ENCODE results near the gene RFFL. TPM values are rescaled to one million over a fixed set of nuclear protein-coding genes. Genes with fewer than 3 reads are reported as not detected.
"Not testable (repeated sequence)": the region's sequence is repeated elsewhere in the genome, so short reads cannot be mapped to it uniquely, and the experiment has no call there.

Gene RFFL
- 3.6 and 6.5 TPM in 2 replicates for total RNA-seq

- peak; percentile 96 to 98 for DNase-seq (ENCODE audit: low read depth in 2 of 2)
Observed at GRCh38 chr17:35063514-35064223, at the start of gene RFFL. RFFL (minus strand) TSS chr17:35063707; CDS start chr17:35026553, 37,154 bp downstream.

DNA sequence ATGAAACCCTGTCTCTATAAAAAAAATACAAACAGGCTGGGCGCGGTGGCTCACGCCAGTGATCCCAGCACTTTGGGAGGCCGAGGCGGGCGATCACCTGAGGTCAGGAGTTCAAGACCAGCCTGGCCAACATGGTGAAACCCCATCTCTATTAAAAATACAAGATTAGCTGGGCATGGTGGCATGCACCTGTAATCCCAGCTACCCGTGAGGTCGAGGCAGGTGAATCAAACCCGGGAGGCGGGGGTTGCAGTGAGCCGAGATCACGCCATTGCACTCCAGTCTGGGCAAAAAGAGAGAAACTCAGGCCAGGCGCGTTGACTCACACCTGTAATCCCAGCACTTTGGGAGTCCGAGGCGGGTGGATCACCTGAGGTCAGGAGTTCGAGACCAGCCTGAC lies 47.3 kb upstream of the RFFL start:
- not testable (repeated sequence) for DNase-seq (ENCODE audit: low read depth in 2 of 2)

GRCh38 chr17:35104844-35105450 lies 41.4 kb upstream of the RFFL start:
- DNase-seq (ENCODE audit: low read depth in 2 of 2), result no peak

GRCh38 chr17:35103271-35103670 lies 39.8 kb upstream of the RFFL start:
- DNase-seq (ENCODE audit: low read depth in 2 of 2), result no peak

GRCh38 chr17:35101725-35102124 lies 38.2 kb upstream of the RFFL start:
- no peak for DNase-seq (ENCODE audit: low read depth in 2 of 2)

- DNase-seq (ENCODE audit: low read depth in 2 of 2), result no peak
Observed at GRCh38 chr17:35101036-35101435, 37.5 kb upstream of the RFFL start.

- DNase-seq (ENCODE audit: low read depth in 2 of 2), result no peak
Observed at GRCh38 chr17:35099908-35100307, 36.4 kb upstream of the RFFL start.

GRCh38 chr17:35097776-35098175 lies 34.3 kb upstream of the RFFL start:
- DNase-seq (ENCODE audit: low read depth in 2 of 2), result no peak

- DNase-seq (ENCODE audit: low read depth in 2 of 2), result no peak
Observed at GRCh38 chr17:35095741-35096140, 32.2 kb upstream of the RFFL start.

DNA sequence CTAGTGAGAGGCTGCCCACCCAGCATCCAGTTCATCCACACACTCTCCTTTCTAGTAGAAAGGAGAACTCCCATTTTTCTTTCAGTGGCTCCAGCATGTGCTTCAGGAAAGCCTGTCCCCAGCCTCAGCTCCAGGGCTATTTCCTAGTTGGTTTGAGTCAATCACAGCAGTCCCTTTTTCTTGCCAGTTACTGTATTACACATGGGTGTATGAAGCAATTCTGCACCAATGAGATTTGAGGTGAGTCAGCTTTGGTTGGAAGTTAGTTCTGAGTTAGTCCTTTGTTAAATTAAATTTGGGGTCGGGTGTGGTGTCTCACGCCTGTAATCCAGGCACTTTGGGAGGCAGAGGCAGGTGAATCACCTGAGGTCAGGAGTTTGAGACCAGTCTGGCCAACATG lies 31.4 kb upstream of the RFFL start:
- DNase-seq (ENCODE audit: low read depth in 2 of 2), result peak in 1 of 2 donors; percentile 78

GRCh38 chr17:35090707-35091106 lies 27.2 kb upstream of the RFFL start:
- not testable (repeated sequence) for DNase-seq (ENCODE audit: low read depth in 2 of 2)

DNA sequence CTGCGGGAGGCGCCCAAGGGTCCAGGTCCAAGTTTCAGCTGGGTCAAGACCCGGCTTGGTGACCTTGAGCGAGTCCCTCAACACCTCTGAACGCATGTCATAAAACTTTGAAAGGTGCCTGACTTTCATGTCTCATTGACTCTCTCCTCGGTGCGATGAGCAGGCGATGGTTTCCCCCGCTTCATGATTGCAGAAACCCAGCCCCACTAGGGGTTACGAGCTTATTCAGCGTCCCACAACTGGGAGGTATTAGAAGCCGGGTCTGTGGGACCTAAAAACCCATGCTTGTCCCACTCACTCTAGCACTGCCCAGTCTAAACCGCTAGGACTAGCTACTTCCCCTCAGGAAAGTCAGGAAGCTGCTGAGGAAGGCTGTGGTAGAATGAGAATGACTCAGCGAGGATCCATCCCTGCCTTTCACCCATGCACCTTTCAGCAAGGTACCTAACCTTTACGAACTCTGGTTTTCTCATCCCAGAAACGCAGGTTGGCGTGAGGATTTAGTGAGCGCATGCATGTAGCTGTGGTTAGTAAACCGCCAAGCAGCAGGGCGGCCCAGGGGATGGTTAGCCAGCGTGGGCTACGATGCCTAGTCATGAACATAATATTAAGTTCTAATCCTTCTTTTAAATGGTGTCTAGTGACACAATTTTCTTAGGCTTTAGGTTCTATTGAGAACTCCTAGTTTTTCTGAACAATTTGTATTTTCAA lies 26.2 kb upstream of the RFFL start:
- DNase-seq (ENCODE audit: low read depth in 2 of 2), result peak; percentile 56 to 73

DNA sequence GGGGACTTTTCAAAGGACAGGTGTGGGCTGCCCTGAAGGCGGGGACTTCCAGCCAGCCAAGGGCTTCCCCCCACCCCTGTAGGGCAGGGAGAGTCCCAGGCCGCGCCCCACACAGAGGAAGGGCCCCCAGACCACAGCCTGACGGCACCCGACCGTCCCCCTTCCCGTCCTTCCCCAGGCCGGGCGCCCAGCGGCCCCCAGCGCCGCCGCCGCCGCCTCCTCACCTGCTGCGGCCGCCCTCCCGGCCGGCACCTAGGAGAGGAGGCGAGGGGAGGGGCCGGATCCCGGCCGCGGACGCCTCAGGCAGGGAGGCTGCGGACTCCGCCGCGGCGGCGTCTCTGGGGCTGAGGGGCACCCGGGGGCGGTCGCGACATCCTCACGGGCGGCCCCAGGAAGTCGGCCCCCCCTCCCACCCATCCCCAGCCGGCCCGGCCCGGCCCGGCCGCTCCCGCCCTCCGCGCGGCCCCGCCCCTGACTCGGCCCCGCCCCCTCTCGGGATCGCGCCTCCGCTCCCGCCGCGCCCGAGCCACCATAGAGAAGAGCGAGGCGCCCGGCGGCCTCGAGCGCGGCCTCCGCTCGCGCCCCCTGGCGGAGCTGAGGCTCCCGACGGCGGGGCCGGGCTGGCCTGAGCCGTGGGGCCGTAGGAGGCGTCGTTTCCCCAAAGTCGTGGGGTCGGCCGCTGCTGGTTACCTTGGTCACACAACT lies 25.5 kb upstream of the RFFL start:
- DNase-seq (ENCODE audit: low read depth in 2 of 2), result peak; percentile 82 to 88

- DNase-seq (ENCODE audit: low read depth in 2 of 2), result peak; percentile 41 to 67
Observed at GRCh38 chr17:35088356-35088880, 24.9 kb upstream of the RFFL start.

DNA sequence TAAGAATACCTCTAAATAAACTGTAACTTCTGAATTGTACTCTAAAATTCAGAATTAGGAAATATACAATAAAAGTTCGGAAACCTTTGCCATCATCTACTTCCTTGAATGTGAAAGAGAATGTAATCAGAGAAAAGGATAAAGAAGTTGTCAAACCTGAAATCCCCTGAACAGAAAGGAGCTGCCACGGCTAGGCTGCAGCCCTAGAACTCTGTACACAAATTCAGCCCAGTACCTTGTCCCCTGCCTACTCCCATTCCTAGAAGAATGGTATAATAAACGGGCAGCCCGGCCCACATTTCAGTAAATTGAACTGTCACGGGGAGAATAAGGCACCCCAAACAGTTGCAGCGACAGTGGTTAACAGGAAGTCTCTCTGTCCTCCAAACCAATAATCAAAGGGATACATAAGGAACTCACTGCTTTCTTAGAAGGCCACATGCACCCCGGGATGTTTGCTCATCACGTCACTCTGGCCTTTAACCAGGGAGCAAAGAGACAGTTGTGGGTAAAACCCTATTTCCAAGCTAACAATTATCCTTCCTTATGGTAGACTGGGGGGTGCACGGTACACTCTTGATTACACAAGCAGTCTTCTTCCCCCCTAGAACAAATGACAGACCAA lies 24.3 kb upstream of the RFFL start:
- peak in 1 of 2 donors; percentile 19 for DNase-seq (ENCODE audit: low read depth in 2 of 2)

DNA sequence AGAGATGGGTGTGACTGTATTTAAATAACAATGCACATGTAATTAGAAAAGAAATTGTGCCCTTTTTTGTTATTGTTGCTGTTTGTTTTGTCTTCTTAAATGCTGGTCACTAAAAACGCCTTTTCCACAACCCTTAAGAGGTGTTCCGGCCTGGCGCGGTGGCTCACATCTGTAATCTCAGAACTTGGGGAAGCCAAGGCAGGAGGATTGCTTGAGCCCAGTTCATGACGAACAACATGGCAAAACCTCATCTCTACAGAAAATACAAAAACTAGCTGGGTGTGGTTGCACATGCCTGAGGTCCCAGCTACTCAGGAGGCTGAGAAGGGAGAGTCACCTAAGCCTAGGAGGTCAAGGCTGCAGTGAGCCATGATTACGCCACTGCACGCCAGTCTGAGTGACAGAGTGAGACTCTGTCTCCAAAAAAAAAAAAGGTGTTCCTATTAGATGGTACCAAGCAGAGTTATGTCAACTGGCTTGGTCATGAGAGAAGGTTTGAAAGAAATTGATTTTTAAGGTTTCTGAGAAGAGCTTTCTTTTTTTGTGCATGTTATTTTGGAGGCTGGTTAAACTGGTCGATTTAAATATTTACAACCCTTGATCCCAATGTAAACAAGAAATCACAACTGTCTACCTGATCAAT lies 23.5 kb upstream of the RFFL start:
- no peak for DNase-seq (ENCODE audit: low read depth in 2 of 2)

- no peak for DNase-seq (ENCODE audit: low read depth in 2 of 2)
Observed at GRCh38 chr17:35086164-35086563, 22.7 kb upstream of the RFFL start.

DNA sequence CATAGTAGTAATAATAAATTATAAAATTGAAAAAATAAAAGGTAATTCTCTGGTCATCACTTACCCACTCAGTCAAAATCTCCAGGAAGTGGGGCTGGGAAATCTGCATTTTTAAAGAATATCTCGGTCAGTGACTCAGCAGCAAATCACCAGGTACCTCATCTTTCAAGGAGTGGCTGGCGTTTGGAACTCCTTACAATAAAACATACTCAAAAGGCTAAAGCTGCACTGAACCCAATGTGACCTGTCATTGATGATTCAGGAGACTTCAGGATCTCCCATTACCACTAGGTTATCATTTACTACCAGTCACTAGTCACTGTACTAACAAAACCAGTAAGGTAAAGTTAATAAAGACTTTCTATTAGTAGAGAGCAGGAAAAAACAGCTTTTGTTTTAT lies 21.5 kb upstream of the RFFL start:
- peak in 1 of 2 donors; percentile 54 for DNase-seq (ENCODE audit: low read depth in 2 of 2)

- DNase-seq (ENCODE audit: low read depth in 2 of 2), result no peak
Observed at GRCh38 chr17:35083071-35083470, 19.6 kb upstream of the RFFL start.

GRCh38 chr17:35082073-35082657 lies 18.7 kb upstream of the RFFL start:
- DNase-seq (ENCODE audit: low read depth in 2 of 2), result peak; percentile 38 to 75
